ENCODE data around the gene GAL3ST1. TPM values are rescaled to one million over a fixed set of nuclear protein-coding genes. Genes with fewer than 3 reads are reported as not detected.
"Not testable (repeated sequence)": the region's sequence is repeated elsewhere in the genome, so short reads cannot be mapped to it uniquely, and the experiment has no call there.

The GAL3ST1 gene
- total RNA-seq, 3 donors from 2014 or later: 0.16 to 0.38 TPM; not detected in 1

- Mint-ChIP-seq H3K4me1 (ENCODE audit: low read depth) (peaks cover 25% of the 10 kb centered on the region), H3K4me3 (no peak overlapping the region), H3K9me3 (no peaks in the 10 kb centered on the region)
These were observed 31.1 kb upstream of the GAL3ST1 start for GRCh38 chr22:30605449-30606110.

GRCh38 chr22:30604723-30605122, 30.3 kb upstream of the GAL3ST1 start:
- DNase-seq: no peak
- no peaks in the 10 kb centered on the region for H3K36me3 Mint-ChIP-seq (ENCODE audit: insufficient read depth)
- peaks cover 25% of the 10 kb centered on the region for H3K4me1 Mint-ChIP-seq (ENCODE audit: low read depth)
- no peak for ATAC-seq
- H3K4me3 Mint-ChIP-seq: no peak overlapping the region
- no peaks in the 10 kb centered on the region for H3K27me3 Mint-ChIP-seq (ENCODE audit: low read depth)
- H3K9me3 Mint-ChIP-seq: no peaks in the 10 kb centered on the region

More at GRCh38 chr22:30605449-30606110, 31.1 kb upstream of the GAL3ST1 start:
- Mint-ChIP-seq H3K36me3 (ENCODE audit: insufficient read depth) (no peaks in the 10 kb centered on the region), H3K27me3 (ENCODE audit: low read depth) (no peaks in the 10 kb centered on the region)
- ATAC-seq (no peak), DNase-seq (peak; percentile 14)

- H3K27me3 Mint-ChIP-seq (ENCODE audit: low read depth): no peaks in the 10 kb centered on the region
- no peaks in the 10 kb centered on the region for H3K9me3 Mint-ChIP-seq
- ATAC-seq: no peak
- no peak overlapping the region for H3K4me3 Mint-ChIP-seq
- H3K4me1 Mint-ChIP-seq (ENCODE audit: low read depth): peaks cover 21% of the 10 kb centered on the region
- no peak for DNase-seq
- H3K36me3 Mint-ChIP-seq (ENCODE audit: insufficient read depth): no peaks in the 10 kb centered on the region
These were observed 29.3 kb upstream of the GAL3ST1 start for GRCh38 chr22:30603801-30604200.

- Mint-ChIP-seq H3K4me1 (ENCODE audit: low read depth) (peaks cover 14% of the 10 kb centered on the region), H3K36me3 (ENCODE audit: insufficient read depth) (no peaks in the 10 kb centered on the region), H3K4me3 (no peak overlapping the region), H3K27me3 (ENCODE audit: low read depth) (no peaks in the 10 kb centered on the region), H3K9me3 (no peaks in the 10 kb centered on the region)
- ATAC-seq: peak in 1 of 2 donors; percentile 44
- DNase-seq: no peak
These were observed 27.6 kb upstream of the GAL3ST1 start for GRCh38 chr22:30602049-30602448.

GRCh38 chr22:30601464-30601863, 27.0 kb upstream of the GAL3ST1 start:
- Mint-ChIP-seq H3K27me3 (ENCODE audit: low read depth) (no peaks in the 10 kb centered on the region), H3K9me3 (no peaks in the 10 kb centered on the region), H3K36me3 (ENCODE audit: insufficient read depth) (no peaks in the 10 kb centered on the region), H3K4me1 (ENCODE audit: low read depth) (peaks cover 10% of the 10 kb centered on the region), H3K4me3 (no peak overlapping the region)
- no peak for DNase-seq
- no peak for ATAC-seq

- no peak overlapping the region for H3K4me3 Mint-ChIP-seq
- ATAC-seq (no peak), DNase-seq (no peak)
- H3K27me3 Mint-ChIP-seq (ENCODE audit: low read depth): no peaks in the 10 kb centered on the region
- no peaks in the 10 kb centered on the region for H3K36me3 Mint-ChIP-seq (ENCODE audit: insufficient read depth)
- peaks cover 5% of the 10 kb centered on the region for H3K4me1 Mint-ChIP-seq (ENCODE audit: low read depth)
- H3K9me3 Mint-ChIP-seq: no peaks in the 10 kb centered on the region
These were observed 26.5 kb upstream of the GAL3ST1 start for GRCh38 chr22:30600921-30601320.

- DNase-seq: no peak
- Mint-ChIP-seq H3K36me3 (ENCODE audit: insufficient read depth) (no peaks in the 10 kb centered on the region), H3K4me3 (no peak overlapping the region), H3K27me3 (ENCODE audit: low read depth) (peaks cover 6% of the 10 kb centered on the region), H3K4me1 (ENCODE audit: low read depth) (no peaks in the 10 kb centered on the region), H3K9me3 (no peaks in the 10 kb centered on the region)
- ATAC-seq: no peak
These were observed 24.5 kb upstream of the GAL3ST1 start for GRCh38 chr22:30598986-30599385.

- DNase-seq: no peak
- Mint-ChIP-seq H3K4me1 (ENCODE audit: low read depth) (peaks cover 1% of the 10 kb centered on the region), H3K36me3 (ENCODE audit: insufficient read depth) (no peaks in the 10 kb centered on the region), H3K4me3 (no peak overlapping the region), H3K9me3 (no peaks in the 10 kb centered on the region), H3K27me3 (ENCODE audit: low read depth) (peaks cover 6% of the 10 kb centered on the region)
- ATAC-seq: no peak
These were observed 22.4 kb upstream of the GAL3ST1 start for GRCh38 chr22:30596886-30597285.

GRCh38 chr22:30596199-30596598, 21.7 kb upstream of the GAL3ST1 start:
- ATAC-seq (no peak), DNase-seq (no peak)
- H3K4me3 Mint-ChIP-seq: no peak overlapping the region
- H3K36me3 Mint-ChIP-seq (ENCODE audit: insufficient read depth): no peaks in the 10 kb centered on the region
- peaks cover 6% of the 10 kb centered on the region for H3K27me3 Mint-ChIP-seq (ENCODE audit: low read depth)
- H3K4me1 Mint-ChIP-seq (ENCODE audit: low read depth): peaks cover 1% of the 10 kb centered on the region
- no peaks in the 10 kb centered on the region for H3K9me3 Mint-ChIP-seq

- ATAC-seq; DNase-seq; H3K4me1 Mint-ChIP-seq (ENCODE audit: low read depth); H3K4me3 Mint-ChIP-seq; H3K9me3 Mint-ChIP-seq; H3K27me3 Mint-ChIP-seq (ENCODE audit: low read depth): not testable (repeated sequence)
- H3K36me3 Mint-ChIP-seq (ENCODE audit: insufficient read depth): peaks cover 20% of the 10 kb centered on the region
These were observed 17.9 kb upstream of the GAL3ST1 start for GRCh38 chr22:30592360-30592713.

GRCh38 chr22:30591588-30592359, 17.3 kb upstream of the GAL3ST1 start, which contains the start of gene PES1:
Gene PES1 (minus strand): TSS chr22:30591910. CDS start chr22:30591833, 77 bp downstream.
- peaks cover 6% of the 10 kb centered on the region for H3K27me3 Mint-ChIP-seq (ENCODE audit: low read depth)
- ATAC-seq (peak; percentile 99), DNase-seq (peak; percentile 93)
- no peak within 1 kb of the TSS for H3K4me3 Mint-ChIP-seq
- H3K4me1 Mint-ChIP-seq (ENCODE audit: low read depth): peaks cover 1% of the 10 kb centered on the region
- no peaks in the 10 kb centered on the region for H3K9me3 Mint-ChIP-seq
- H3K36me3 Mint-ChIP-seq (ENCODE audit: insufficient read depth): peaks cover 25% of the 10 kb centered on the region

- H3K27me3 Mint-ChIP-seq (ENCODE audit: low read depth): peaks cover 6% of the 10 kb centered on the region
- peaks cover 29% of the 10 kb centered on the region for H3K36me3 Mint-ChIP-seq (ENCODE audit: insufficient read depth)
- no peak for DNase-seq
- H3K4me1 Mint-ChIP-seq (ENCODE audit: low read depth): peaks cover 1% of the 10 kb centered on the region
- no peaks in the 10 kb centered on the region for H3K9me3 Mint-ChIP-seq
- H3K4me3 Mint-ChIP-seq: no peak overlapping the region
- ATAC-seq: no peak
These were observed 16.7 kb upstream of the GAL3ST1 start for GRCh38 chr22:30591191-30591587.

- no peaks in the 10 kb centered on the region for H3K4me1 Mint-ChIP-seq (ENCODE audit: low read depth)
- no peak overlapping the region for H3K4me3 Mint-ChIP-seq
- no peaks in the 10 kb centered on the region for H3K27me3 Mint-ChIP-seq (ENCODE audit: low read depth)
- H3K9me3 Mint-ChIP-seq: no peaks in the 10 kb centered on the region
- H3K36me3 Mint-ChIP-seq (ENCODE audit: insufficient read depth): peaks cover 58% of the 10 kb centered on the region
- ATAC-seq (no peak), DNase-seq (no peak)
These were observed 11.9 kb upstream of the GAL3ST1 start for GRCh38 chr22:30586414-30586813.

GRCh38 chr22:30584441-30584840, 10.0 kb upstream of the GAL3ST1 start:
- Mint-ChIP-seq H3K27me3 (ENCODE audit: low read depth) (no peaks in the 10 kb centered on the region), H3K36me3 (ENCODE audit: insufficient read depth) (peaks cover 66% of the 10 kb centered on the region), H3K9me3 (no peaks in the 10 kb centered on the region), H3K4me1 (ENCODE audit: low read depth) (no peaks in the 10 kb centered on the region), H3K4me3 (no peak overlapping the region)
- DNase-seq (no peak), ATAC-seq (no peak)
